Right cardiac atrium (tissue), 5 donors: Measurements from ENCODE around the gene SCRT2. TPM values are rescaled to one million over a fixed set of nuclear protein-coding genes. Genes with fewer than 3 reads are reported as not detected.

ENCODE experiments used
- ATAC-seq, 2 donors: fragments of 200-7000 bp; cut with Tn5 transposase; one replicate each; pipeline versions ENCODE4 v1.8.0 to v1.9.1; 2020; ENCODE audit warnings: moderate library complexity in 2 of 2, mild to moderate bottlenecking in 1 of 2
- DNase-seq, 3 donors: peaks; one replicate each; pipeline ENCODE4 v3.0.0-alpha.2; 2020
- H3K27ac ChIP-seq: one replicate; pipeline ENCODE4 v1.5.1; 2013; ENCODE audit warnings: mild to moderate bottlenecking, low read length, control low read depth, moderate library complexity
- H3K27me3 ChIP-seq: one replicate; pipeline ENCODE4 v1.6.1; 2013; ENCODE audit not compliant: control insufficient read depth, insufficient read depth
- H3K4me1 ChIP-seq: one replicate; pipeline ENCODE4 v1.6.1; 2013; ENCODE audit warnings: low read length; ENCODE audit not compliant: control insufficient read depth, insufficient read depth
- H3K4me3 ChIP-seq: one replicate; pipeline ENCODE4 v1.5.1; 2013; ENCODE audit warnings: low read length, control low read depth
- H3K9me3 ChIP-seq: one replicate; pipeline ENCODE4 v1.6.1; 2013; ENCODE audit warnings: low read length; ENCODE audit not compliant: control insufficient read depth
- WGBS: extraction: QIAGEN DNeasy Blood & Tissue Kit; methylation state at CpG from one replicate; pipeline ENCODE4 v1.1.7; 2013; 5-methylcytosine and 5-hydroxymethylcytosine counted together
- intact Hi-C, 4 donors: fragments of 100-400 bp; cut with DNase I; formaldehyde crosslinking; loops; one replicate each; pipeline versions ENCODE4 v1.11.0 to v1.14.0; 2022 to 2023
- polyA plus RNA-seq: library from polyadenylated mRNA; stranded (reverse); fragments of 200-250 nt; gene quantifications from one replicate; pipeline ENCODE4 v1.2.3, GENCODE V29; 2013
- total RNA-seq, 4 donors: library from RNA; stranded (reverse); fragmentation: NEBNext Ultra II Directional; extraction: Animal tissue kit (Norgen Biotek cat#: 25700); gene quantifications; one replicate each; pipeline ENCODE4 v1.2.1, GENCODE V29; 2021
- donor health status: healthy with polysubstance abuse.
- donor health status: DM: no; HTN: yes; CAD: no.
- donor health status: DM: no; HTN: no; CAD: no.
- donor health status: DM: no; HTN: yes; CAD: no; lungs with severe emphysema.
- donor health status: DM: yes; HTN: yes; CAD: no.

Gene SCRT2
- total and polyA plus RNA-seq, 5 donors, result not detected

- 42% methylated on average over 2 of the region's 2 CpGs for WGBS
- Histone ChIP-seq H3K27me3 (no peaks in the 10 kb centered on the region), H3K9me3 (peaks cover 5% of the 10 kb centered on the region), H3K4me1 (no peaks in the 10 kb centered on the region), H3K4me3 (no peak overlapping the region), H3K27ac (no peak overlapping the region)
- ATAC-seq (no peak), DNase-seq (no peak)
- intact Hi-C loops, result no loop called here
Measured at GRCh38 chr20:711576-711975, 36.0 kb upstream of the SCRT2 start.

GRCh38 chr20:710780-711450, 35.3 kb upstream of the SCRT2 start:
- Histone ChIP-seq H3K4me1 (no peaks in the 10 kb centered on the region), H3K9me3 (peaks cover 5% of the 10 kb centered on the region), H3K27me3 (no peaks in the 10 kb centered on the region), H3K4me3 (no peak overlapping the region), H3K27ac (no peak overlapping the region)
- no peak for DNase-seq
- ATAC-seq, result no peak
- intact Hi-C loops, result no loop called here
- WGBS, result 66% methylated on average over 19 of the region's 19 CpGs

DNA sequence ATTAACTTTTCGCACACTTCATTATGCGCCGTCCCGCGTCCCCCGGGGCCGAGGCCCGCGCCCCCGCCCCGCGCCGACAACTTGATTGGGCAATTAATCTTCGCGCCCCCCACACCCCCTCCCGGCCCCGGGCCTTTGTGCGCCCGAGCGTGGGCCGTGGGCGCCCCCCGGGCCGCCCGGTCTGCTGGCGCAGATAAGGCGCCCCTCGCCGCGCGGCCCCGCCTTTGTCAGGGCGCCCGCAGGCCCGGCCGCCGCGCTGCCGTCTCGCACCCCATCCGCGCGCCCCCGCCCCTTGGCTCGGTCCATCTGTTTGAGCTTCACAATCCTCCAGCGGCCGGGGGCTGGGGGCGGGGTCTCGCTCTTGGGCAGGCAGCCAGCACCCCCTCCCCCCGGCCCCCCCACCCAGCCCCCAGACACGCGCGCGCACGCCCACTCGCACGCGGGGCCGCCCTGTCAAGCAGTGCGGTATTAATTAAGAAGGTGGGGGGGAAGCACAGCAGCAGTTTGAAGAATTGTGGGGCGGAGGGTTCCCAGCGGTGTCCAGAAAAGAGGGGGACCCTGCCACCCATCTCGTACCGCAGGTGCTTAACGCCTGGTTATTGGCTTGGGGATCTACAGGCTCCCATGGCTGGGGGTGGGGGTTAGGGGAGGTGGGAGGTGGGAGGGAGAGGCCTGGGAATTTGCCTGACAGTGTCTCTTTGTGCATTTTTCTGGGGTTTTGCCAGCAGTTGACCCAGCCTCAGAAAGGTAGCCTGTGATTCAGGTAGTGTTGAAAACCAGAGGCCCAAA, 34.6 kb upstream of the SCRT2 start:
- no peak for DNase-seq
- Histone ChIP-seq H3K27ac (no peak overlapping the region), H3K4me3 (peak overlapping the region; percentile 56), H3K9me3 (peaks cover 5% of the 10 kb centered on the region), H3K27me3 (no peaks in the 10 kb centered on the region), H3K4me1 (no peaks in the 10 kb centered on the region)
- no peak for ATAC-seq
- intact Hi-C loops, result no loop called here
- WGBS, result 7% methylated on average over 65 of the region's 65 CpGs

- peak overlapping the region; percentile 56 for H3K4me3 ChIP-seq
- intact Hi-C loops, result no loop called here
- H3K9me3 ChIP-seq, result peaks cover 5% of the 10 kb centered on the region
- ATAC-seq (peak in 1 of 2 donors; percentile 38), DNase-seq (peak; percentile 43 to 76 (median 76))
- no peaks in the 10 kb centered on the region for H3K27me3 ChIP-seq
- H3K4me1 ChIP-seq, result no peaks in the 10 kb centered on the region
- WGBS, result 25% methylated on average over 20 of the region's 20 CpGs
- H3K27ac ChIP-seq, result no peak overlapping the region
Measured at GRCh38 chr20:709423-709822, 33.8 kb upstream of the SCRT2 start.

DNA sequence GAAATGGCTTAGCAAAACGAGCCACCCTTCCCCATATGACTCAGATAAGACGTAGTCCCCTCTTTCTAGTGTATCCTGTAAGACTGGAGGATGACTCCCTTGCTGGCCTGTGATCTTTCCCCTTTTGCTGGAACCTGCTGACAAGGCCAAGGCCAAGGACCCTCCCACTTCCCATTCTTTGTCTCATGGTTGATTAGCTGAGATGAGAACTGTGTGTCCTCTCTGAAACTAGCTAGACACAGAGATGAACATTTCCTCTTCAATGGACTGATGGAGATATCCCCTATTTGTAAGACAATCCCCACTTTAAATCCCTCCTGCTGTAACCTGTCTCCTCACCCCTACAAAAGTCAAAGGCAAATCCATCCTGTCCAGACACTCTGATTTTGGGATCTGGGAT, 33.4 kb upstream of the SCRT2 start:
- Histone ChIP-seq H3K4me3 (no peak overlapping the region), H3K27ac (no peak overlapping the region), H3K4me1 (no peaks in the 10 kb centered on the region), H3K27me3 (no peaks in the 10 kb centered on the region), H3K9me3 (peaks cover 5% of the 10 kb centered on the region)
- 74% methylated on average over 2 of the region's 2 CpGs for WGBS
- intact Hi-C loops, result no loop called here
- DNase-seq (no peak), ATAC-seq (no peak)

GRCh38 chr20:707451-708110, 32.0 kb upstream of the SCRT2 start:
- Histone ChIP-seq H3K4me1 (no peaks in the 10 kb centered on the region), H3K27me3 (no peaks in the 10 kb centered on the region), H3K27ac (no peak overlapping the region), H3K4me3 (no peak overlapping the region), H3K9me3 (peaks cover 5% of the 10 kb centered on the region)
- intact Hi-C loops, result no loop called here
- DNase-seq, result no peak
- WGBS, result 84% methylated on average over 13 of the region's 13 CpGs
- no peak for ATAC-seq

- Histone ChIP-seq H3K27me3 (no peaks in the 10 kb centered on the region), H3K4me3 (no peak overlapping the region), H3K9me3 (peaks cover 5% of the 10 kb centered on the region), H3K4me1 (no peaks in the 10 kb centered on the region), H3K27ac (no peak overlapping the region)
- WGBS, result 76% methylated on average over 8 of the region's 8 CpGs
- intact Hi-C loops, result no loop called here
- ATAC-seq (no peak), DNase-seq (no peak)
Measured at GRCh38 chr20:706366-706885, 30.8 kb upstream of the SCRT2 start.

DNA sequence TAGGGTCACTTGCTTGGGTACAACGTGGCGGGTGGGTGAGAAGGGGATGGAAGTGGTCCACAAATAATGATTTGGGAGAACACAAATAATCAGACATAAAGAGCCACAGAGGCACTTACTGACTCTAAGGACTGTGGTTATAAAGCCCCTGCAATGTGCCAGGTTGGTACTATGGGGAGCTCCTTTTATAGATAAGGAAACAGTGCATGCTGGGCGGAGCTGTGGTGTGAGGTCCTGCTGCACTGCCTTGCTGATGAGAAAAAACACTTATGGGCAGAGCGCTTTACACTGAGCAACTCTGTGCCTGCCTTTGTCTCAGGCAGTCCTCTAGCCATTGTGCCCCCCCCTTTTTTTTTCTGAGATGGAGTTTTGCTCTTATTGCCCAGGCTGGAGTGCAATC, 29.1 kb upstream of the SCRT2 start:
- ATAC-seq (no peak), DNase-seq (no peak)
- Histone ChIP-seq H3K4me3 (no peak overlapping the region), H3K27me3 (no peaks in the 10 kb centered on the region), H3K4me1 (no peaks in the 10 kb centered on the region), H3K27ac (no peak overlapping the region), H3K9me3 (peaks cover 5% of the 10 kb centered on the region)
- WGBS, result 85% methylated on average over 4 of the region's 4 CpGs
- intact Hi-C loops, result no loop called here

- H3K4me1 ChIP-seq, result no peaks in the 10 kb centered on the region
- no peak for ATAC-seq
- no peak overlapping the region for H3K27ac ChIP-seq
- no peaks in the 10 kb centered on the region for H3K9me3 ChIP-seq
- intact Hi-C loops, result no loop called here
- no peaks in the 10 kb centered on the region for H3K27me3 ChIP-seq
- no peak for DNase-seq
- WGBS, result 80% methylated on average over 8 of the region's 8 CpGs
- H3K4me3 ChIP-seq, result no peak overlapping the region
Measured at GRCh38 chr20:703426-703825, 27.8 kb upstream of the SCRT2 start.

GRCh38 chr20:703006-703405, 27.4 kb upstream of the SCRT2 start:
- DNase-seq (no peak), ATAC-seq (no peak)
- WGBS, result 58% methylated on average over 2 of the region's 2 CpGs
- Histone ChIP-seq H3K9me3 (no peaks in the 10 kb centered on the region), H3K27me3 (no peaks in the 10 kb centered on the region), H3K4me3 (no peak overlapping the region), H3K27ac (no peak overlapping the region), H3K4me1 (no peaks in the 10 kb centered on the region)
- intact Hi-C loops, result no loop called here
